ENCODE results near the gene TMCC2. TPM values are rescaled to one million over a fixed set of nuclear protein-coding genes. Genes with fewer than 3 reads are reported as not detected.
A peak's percentile ranks its signal among the peaks of the same experiment; 100 is the strongest.

TMCC2 gene
- total and polyA plus RNA-seq, 2 experiments from 2014 or later, result 2.6 to 9.9 TPM

GRCh38 chr1:205244384-205244783, 16.6 kb downstream of the TMCC2 start:
- Histone ChIP-seq H3K79me2 (replicated peaks; ENCODE audit: insufficient read depth) (no peaks in the 10 kb centered on the region), H3K4me3 (no peak overlapping the region), H3K27ac (ENCODE audit: low read depth) (no peak overlapping the region), H4K20me1 (replicated peaks; ENCODE audit: insufficient read depth) (no peaks in the 10 kb centered on the region; the same call in 1 of the 2 replicates), H3K4me2 (no peak overlapping the region), H3K4me1 (ENCODE audit: insufficient read depth) (no peaks in the 10 kb centered on the region; the same call in 1 of the 2 replicates), H2AFZ (no peak overlapping the region), H3F3A (replicated peaks; ENCODE audit: low read depth) (no peaks in the 10 kb centered on the region), H3K27me3 (ENCODE audit: insufficient read depth) (no peaks in the 10 kb centered on the region), H3K36me3 (ENCODE audit: insufficient read depth) (no peaks in the 10 kb centered on the region), H3K9me2 (ENCODE audit: insufficient read depth) (no peaks in the 10 kb centered on the region)
- no peak overlapping the region for H3K27ac Mint-ChIP-seq
- DNase-seq (ENCODE audit: low spot score) (no peak), ATAC-seq (0 out of 3 replicates have a peak, but pooled peaks have one; percentile 21)
- H3K36me3 Mint-ChIP-seq (ENCODE audit: low read depth), result peaks cover 3% of the 10 kb centered on the region; the same call in 2 of the 3 replicates
- peaks cover 12% of the 10 kb centered on the region; the same call in 2 of the 3 replicates for H3K4me1 Mint-ChIP-seq
- no peak overlapping the region for H3K4me3 Mint-ChIP-seq
- TF ChIP-seq EZH2phosphoT487 (IDR thresholded peaks at IDR 0.05; ENCODE audit: unreplicated experiment) (no peak), ZNF331 (CRISPR knock-in tag; IDR thresholded peaks at IDR 0.05; ENCODE audit: low read depth) (no peak), ZNF462 (CRISPR knock-in tag; IDR thresholded peaks at IDR 0.05) (no peak), CREB1 (CRISPR knock-in tag; IDR thresholded peaks at IDR 0.05; ENCODE audit: low read depth) (no peak), REST (IDR thresholded peaks at IDR 0.05; ENCODE audit: unreplicated experiment) (no peak), NANOG (IDR thresholded peaks at IDR 0.05; ENCODE audit: borderline replicate concordance) (no peak), ETS1 (IDR thresholded peaks at IDR 0.05) (no peak), STAT1 (IDR thresholded peaks at IDR 0.05; ENCODE audit: unreplicated experiment) (no peak), JUNB (IDR thresholded peaks at IDR 0.05; ENCODE audit: unreplicated experiment) (no peak)
- no peaks in the 10 kb centered on the region for H3K27me3 Mint-ChIP-seq (ENCODE audit: insufficient read depth, low read depth, poor library complexity)
- no peaks in the 10 kb centered on the region for H3K9me3 Mint-ChIP-seq

All from GM23338 (cell line).